Tibial nerve (tissue), 4 donors: ENCODE data around the gene DOK5. TPM values are rescaled to one million over a fixed set of nuclear protein-coding genes. Genes with fewer than 3 reads are reported as not detected.

Source experiments
- DNase-seq, 2 donors: peaks; one replicate each; pipeline ENCODE4 v3.0.0-alpha.2; 2019; ENCODE audit warnings: low spot score in 2 of 2
- H3K27ac ChIP-seq, 4 donors: fragments of 200-600 bp; sonication (generic) in 3 of 4; one replicate each; pipeline ENCODE4 v1.5.1; 2017 to 2019; ENCODE audit warnings: mild to moderate bottlenecking in 1 of 4
- H3K27me3 ChIP-seq, 2 donors: fragments of 200-600 bp; sonication (generic) in 1 of 2; one replicate each; pipeline versions ENCODE4 v1.5.1 to v1.6.0; 2017 to 2019
- H3K36me3 ChIP-seq, 3 donors: fragments of 200-600 bp; sonication (generic); one replicate each; pipeline ENCODE4 v1.5.1; 2018 to 2019
- H3K4me1 ChIP-seq, 4 donors: fragments of 200-600 bp; sonication (generic) in 3 of 4; one replicate each; pipeline ENCODE4 v1.5.1; 2017 to 2019
- H3K4me3 ChIP-seq, 4 donors: fragments of 200-600 bp; sonication (generic) in 3 of 4; one replicate each; pipeline ENCODE4 v1.5.1; 2017 to 2019; ENCODE audit warnings: mild to moderate bottlenecking in 1 of 4, moderate library complexity in 1 of 4
- H3K9me3 ChIP-seq, 4 donors: fragments of 200-600 bp; sonication (generic) in 3 of 4; one replicate each; pipeline ENCODE4 v1.5.1; 2017 to 2019
- EP300 ChIP-seq, 2 donors: sonication (generic); formaldehyde crosslinking; IDR thresholded peaks; one replicate each; pipeline ENCODE4 v1.6.1; 2017; ENCODE audit warnings: antibody characterized with exemption in 2 of 2, mild to moderate bottlenecking in 1 of 2
- POLR2A ChIP-seq, 2 donors: fragments of 450-650 bp; IDR thresholded peaks; one replicate each; pipeline ENCODE4 v1.6.1; 2017; ENCODE audit warnings: antibody characterized with exemption in 2 of 2, mild to moderate bottlenecking in 2 of 2, moderate library complexity in 2 of 2
- WGBS, 2 donors: methylation state at CpG; one replicate each; pipeline ENCODE4 v1.1.5; 2018; 5-methylcytosine and 5-hydroxymethylcytosine counted together
- total RNA-seq, 4 donors: library from RNA; depleted of rRNA; stranded (reverse); fragments of >200 nt; gene quantifications; one replicate each; pipeline ENCODE4 v1.1.0, GENCODE V29; 2016
- TF ChIP-seq, protein P1 (sequence below), 5 experiments: fragments of 200-600 bp in 3 of 5; fragments of 450-650 bp in 2 of 5; sonication (generic) in 3 of 5; IDR thresholded peaks; one replicate each; pipeline ENCODE4 v1.5.1; 2016 to 2019; ENCODE audit warnings: antibody characterized with exemption in 5 of 5, mild to moderate bottlenecking in 3 of 5, moderate library complexity in 2 of 5

Gene DOK5
- total RNA-seq, 4 donors from 2014 or later: 5.3 to 11.3 (median 7.5) TPM

DNA sequence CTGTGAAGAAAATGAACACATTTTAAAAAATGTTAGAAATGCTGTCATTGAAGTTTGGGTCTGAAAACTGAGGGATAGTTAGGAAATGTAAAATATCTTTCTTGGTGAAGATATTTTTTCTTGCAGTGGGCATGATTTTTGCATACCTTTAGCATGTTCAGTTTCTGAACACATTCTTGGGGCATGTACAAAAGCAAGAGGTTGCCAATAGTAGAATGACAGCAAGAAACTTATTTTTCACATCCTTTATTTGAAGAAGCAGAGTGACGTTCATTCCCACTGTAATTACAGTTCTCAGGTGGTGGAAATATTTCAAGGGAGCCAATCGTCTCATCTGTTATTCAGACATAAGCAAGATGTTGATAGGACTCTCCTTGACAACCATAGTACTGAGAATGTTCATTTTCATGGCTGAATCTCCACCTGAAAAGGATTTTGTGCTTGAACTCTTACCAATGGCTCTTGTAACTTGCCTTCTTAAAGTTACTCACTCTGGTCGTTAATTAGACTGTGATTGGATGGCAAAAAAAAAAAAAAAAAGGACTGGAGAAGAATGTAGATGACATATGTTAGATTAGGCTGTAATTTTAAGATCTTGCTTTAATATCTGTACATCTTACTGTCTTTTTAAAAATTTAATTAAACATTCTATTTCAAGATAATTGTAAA, 74.4 kb downstream of the DOK5 start:
- H3K9me3 ChIP-seq: no peaks in the 10 kb centered on the region
- no peak overlapping the region for H3K4me3 ChIP-seq
- no peaks in the 10 kb centered on the region for H3K36me3 ChIP-seq
- WGBS, 2 donors: 45 to 55% methylated on average over 3 of the region's 3 CpGs
- H3K27me3 ChIP-seq: no peaks in the 10 kb centered on the region
- DNase-seq: no peak
- peaks cover 0 to 8% (median 0%) of the 10 kb centered on the region in 4 donors for H3K4me1 ChIP-seq
- no peak for TF ChIP-seq POLR2A (IDR thresholded peaks at IDR 0.05)
- TF ChIP-seq, protein P1, sequence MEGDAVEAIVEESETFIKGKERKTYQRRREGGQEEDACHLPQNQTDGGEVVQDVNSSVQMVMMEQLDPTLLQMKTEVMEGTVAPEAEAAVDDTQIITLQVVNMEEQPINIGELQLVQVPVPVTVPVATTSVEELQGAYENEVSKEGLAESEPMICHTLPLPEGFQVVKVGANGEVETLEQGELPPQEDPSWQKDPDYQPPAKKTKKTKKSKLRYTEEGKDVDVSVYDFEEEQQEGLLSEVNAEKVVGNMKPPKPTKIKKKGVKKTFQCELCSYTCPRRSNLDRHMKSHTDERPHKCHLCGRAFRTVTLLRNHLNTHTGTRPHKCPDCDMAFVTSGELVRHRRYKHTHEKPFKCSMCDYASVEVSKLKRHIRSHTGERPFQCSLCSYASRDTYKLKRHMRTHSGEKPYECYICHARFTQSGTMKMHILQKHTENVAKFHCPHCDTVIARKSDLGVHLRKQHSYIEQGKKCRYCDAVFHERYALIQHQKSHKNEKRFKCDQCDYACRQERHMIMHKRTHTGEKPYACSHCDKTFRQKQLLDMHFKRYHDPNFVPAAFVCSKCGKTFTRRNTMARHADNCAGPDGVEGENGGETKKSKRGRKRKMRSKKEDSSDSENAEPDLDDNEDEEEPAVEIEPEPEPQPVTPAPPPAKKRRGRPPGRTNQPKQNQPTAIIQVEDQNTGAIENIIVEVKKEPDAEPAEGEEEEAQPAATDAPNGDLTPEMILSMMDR (IDR thresholded peaks at IDR 0.05): no peak
- H3K27ac ChIP-seq: no peak overlapping the region

DNA sequence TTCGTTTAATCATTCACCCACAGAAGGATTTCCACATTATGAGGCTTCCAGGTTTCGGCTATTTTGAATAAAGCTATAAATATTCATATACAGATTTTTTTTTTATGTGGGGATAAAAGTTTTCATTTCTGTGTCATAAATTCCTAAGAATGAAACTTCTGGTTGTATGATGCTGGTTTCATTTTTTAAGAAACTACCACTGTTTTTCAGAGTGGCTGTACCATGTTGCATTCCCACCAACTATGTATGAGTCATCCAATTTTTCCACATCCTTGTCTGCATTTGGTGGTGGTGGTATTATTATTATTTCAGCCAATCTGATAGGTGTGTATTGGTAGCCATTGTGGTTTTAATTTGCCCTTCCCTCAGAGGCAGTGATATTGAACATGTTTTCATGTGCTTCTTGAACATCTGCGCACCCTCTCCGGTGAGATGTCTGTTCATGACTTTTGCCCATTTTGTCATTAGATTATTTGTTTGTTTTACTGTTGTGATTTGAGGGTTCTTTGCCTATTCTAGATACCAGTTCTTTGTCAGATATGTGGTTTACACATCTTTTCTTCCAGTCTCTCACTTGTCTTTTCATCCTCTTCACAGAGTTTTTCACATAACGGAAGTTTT, 75.5 kb downstream of the DOK5 start:
- H3K4me3 ChIP-seq: no peak overlapping the region
- H3K27ac ChIP-seq: no peak overlapping the region
- no peaks in the 10 kb centered on the region for H3K27me3 ChIP-seq
- TF ChIP-seq POLR2A (IDR thresholded peaks at IDR 0.05): no peak
- no peak for TF ChIP-seq EP300 (IDR thresholded peaks at IDR 0.05)
- TF ChIP-seq, protein P1 (IDR thresholded peaks at IDR 0.05): no peak
- DNase-seq: no peak
- 94 to 97% methylated on average over 5 of the region's 5 CpGs for WGBS, 2 donors
- no peaks in the 10 kb centered on the region for H3K36me3 ChIP-seq
- H3K4me1 ChIP-seq: peaks cover 0 to 8% (median 0%) of the 10 kb centered on the region in 4 donors
- H3K9me3 ChIP-seq: no peaks in the 10 kb centered on the region

DNA sequence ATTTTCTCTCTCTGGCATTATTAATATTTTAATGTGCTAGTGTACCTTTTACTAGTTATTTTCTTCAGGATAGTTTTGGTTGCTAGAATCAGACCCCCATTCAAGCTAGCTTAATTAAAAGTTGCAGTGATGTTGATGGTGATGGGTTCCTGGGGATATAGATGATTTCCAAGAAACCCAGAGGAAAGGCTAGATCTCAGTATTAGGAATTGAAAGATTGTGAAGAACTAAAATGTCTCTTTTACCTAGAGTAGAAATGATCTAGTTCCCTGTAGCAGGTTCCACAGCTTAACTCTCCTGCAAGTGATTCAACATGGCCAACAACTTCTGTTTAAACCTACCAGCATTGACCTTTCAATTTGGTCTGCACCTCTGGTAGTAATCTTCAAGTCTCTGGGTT, 78.6 kb downstream of the DOK5 start:
- Histone ChIP-seq H3K27me3 (no peaks in the 10 kb centered on the region), H3K27ac (no peak overlapping the region), H3K4me3 (no peak overlapping the region), H3K4me1 (peaks cover 0 to 7% (median 0%) of the 10 kb centered on the region in 4 donors), H3K9me3 (no peaks in the 10 kb centered on the region), H3K36me3 (no peaks in the 10 kb centered on the region)
- DNase-seq: no peak
- TF ChIP-seq, protein P1 (IDR thresholded peaks at IDR 0.05): no peak
- TF ChIP-seq EP300 (IDR thresholded peaks at IDR 0.05) (no peak), POLR2A (IDR thresholded peaks at IDR 0.05) (no peak)

DNA sequence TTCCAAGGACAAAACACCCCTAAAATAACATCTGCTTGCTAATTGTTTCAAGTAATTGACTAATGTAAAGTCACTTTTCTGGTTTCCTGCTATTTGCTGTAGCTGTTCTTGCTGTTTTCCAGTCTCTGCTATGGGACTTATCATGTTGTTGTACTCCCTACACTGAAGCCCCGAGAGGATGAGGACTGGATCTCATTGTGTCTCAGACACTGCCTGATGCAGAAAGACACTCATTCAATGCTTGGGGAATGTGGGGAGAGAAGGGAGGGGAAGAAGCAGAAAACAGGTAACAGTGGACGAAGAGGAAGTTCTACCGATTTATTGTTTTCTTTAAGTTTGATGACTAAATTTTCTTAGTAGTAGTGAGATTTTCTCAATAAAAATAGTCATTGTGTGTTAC, 79.8 kb downstream of the DOK5 start:
- 72 to 74% methylated on average over 3 of the region's 3 CpGs for WGBS, 2 donors
- Histone ChIP-seq H3K4me1 (no peaks in the 10 kb centered on the region), H3K36me3 (no peaks in the 10 kb centered on the region), H3K27me3 (no peaks in the 10 kb centered on the region), H3K4me3 (no peak overlapping the region), H3K27ac (no peak overlapping the region), H3K9me3 (no peaks in the 10 kb centered on the region)
- TF ChIP-seq EP300 (IDR thresholded peaks at IDR 0.05): no peak
- no peak for DNase-seq

DNA sequence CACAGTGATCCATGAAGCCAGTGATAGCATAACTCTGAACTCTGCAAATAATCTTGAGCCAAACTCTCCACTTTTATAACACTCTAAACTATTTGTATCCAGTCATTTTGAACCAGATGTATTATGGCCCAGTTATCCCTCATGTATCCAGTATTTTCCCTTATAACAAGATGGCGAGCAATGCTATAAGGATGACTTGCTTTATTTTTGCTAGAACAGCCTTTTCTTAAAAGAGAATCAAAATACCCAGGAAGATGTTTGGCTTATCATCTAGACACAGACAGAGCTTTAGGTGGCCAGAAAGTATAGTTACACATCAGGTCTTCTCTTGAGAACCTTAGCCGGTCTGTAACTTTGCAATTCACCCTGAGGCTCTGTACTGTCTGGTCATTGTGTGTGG, 81.0 kb downstream of the DOK5 start:
- Histone ChIP-seq H3K4me1 (no peaks in the 10 kb centered on the region), H3K4me3 (no peak overlapping the region), H3K9me3 (no peaks in the 10 kb centered on the region), H3K27me3 (no peaks in the 10 kb centered on the region), H3K27ac (no peak overlapping the region), H3K36me3 (peaks cover 0 to 5% (median 0%) of the 10 kb centered on the region in 3 donors)
- WGBS, 2 donors: 96 to 99% methylated on average over 2 of the region's 2 CpGs
- no peak for DNase-seq
- no peak for TF ChIP-seq POLR2A (IDR thresholded peaks at IDR 0.05)
- TF ChIP-seq, protein P1 (IDR thresholded peaks at IDR 0.05): no peak
- TF ChIP-seq EP300 (IDR thresholded peaks at IDR 0.05): no peak
